Skin epidermis (tissue), 12 donors: ENCODE data around the gene NUMB.

Experiments used
- H3K27ac ChIP-seq, 21 experiments: fragments of 200-600 bp; sonication (generic) in 11 of 21; one replicate each; pipeline ENCODE4 v1.5.0; 2020; ENCODE audit warnings: mild to moderate bottlenecking in 3 of 21, inconsistent platforms in 2 of 21, moderate library complexity in 2 of 21
- H3K4me3 ChIP-seq, 7 experiments: fragments of 200-600 bp; sonication (generic) in 2 of 7; one replicate each; pipeline ENCODE4 v1.5.0; 2020; ENCODE audit warnings: inconsistent platforms in 2 of 7, mild to moderate bottlenecking in 2 of 7, moderate library complexity in 1 of 7

NUMB gene

GRCh38 chr14:73267474-73267873, 190.9 kb downstream of the NUMB start:
- Histone ChIP-seq H3K27ac (no peak overlapping the region), H3K4me3 (no peak overlapping the region)

DNA sequence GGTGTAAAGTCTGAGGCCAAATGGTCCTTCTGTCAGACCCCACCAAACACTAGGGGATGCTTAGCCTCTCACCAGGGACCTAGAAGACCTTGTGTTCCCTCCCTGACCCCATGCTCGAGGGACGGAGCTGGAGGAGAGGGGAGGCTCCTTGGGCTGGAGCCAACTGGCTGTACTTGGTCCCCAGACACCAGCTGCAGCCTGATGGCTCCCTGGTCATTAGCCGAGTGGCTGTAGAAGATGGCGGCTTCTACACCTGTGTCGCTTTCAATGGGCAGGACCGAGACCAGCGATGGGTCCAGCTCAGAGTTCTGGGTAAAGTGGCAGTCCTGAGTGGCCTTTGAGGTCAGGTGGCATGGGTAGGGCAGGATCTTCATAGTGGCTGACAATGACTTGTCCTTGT, 192.0 kb downstream of the NUMB start:
- H3K4me3 ChIP-seq = no peak overlapping the region
- H3K27ac ChIP-seq = no peak overlapping the region

DNA sequence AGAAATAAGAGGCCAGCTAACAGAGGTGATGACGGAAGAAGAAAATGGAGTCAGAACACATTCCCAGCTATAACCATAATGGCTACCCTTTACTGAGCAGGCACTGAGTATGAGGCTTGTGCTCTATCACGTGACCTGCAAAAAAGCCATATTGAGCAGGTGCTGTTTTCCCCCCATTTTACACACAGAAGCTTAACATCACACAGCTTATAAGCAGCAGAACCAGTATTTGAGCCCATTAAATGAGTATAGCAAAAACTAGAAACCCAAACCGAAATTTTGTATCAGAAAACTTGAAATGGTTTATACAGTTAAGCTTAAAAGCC, 192.7 kb downstream of the NUMB start:
- Histone ChIP-seq H3K4me3 (no peak overlapping the region), H3K27ac (no peak overlapping the region)

GRCh38 chr14:73264885-73265720, 193.2 kb downstream of the NUMB start:
- Histone ChIP-seq H3K27ac (no peak overlapping the region), H3K4me3 (no peak overlapping the region)

DNA sequence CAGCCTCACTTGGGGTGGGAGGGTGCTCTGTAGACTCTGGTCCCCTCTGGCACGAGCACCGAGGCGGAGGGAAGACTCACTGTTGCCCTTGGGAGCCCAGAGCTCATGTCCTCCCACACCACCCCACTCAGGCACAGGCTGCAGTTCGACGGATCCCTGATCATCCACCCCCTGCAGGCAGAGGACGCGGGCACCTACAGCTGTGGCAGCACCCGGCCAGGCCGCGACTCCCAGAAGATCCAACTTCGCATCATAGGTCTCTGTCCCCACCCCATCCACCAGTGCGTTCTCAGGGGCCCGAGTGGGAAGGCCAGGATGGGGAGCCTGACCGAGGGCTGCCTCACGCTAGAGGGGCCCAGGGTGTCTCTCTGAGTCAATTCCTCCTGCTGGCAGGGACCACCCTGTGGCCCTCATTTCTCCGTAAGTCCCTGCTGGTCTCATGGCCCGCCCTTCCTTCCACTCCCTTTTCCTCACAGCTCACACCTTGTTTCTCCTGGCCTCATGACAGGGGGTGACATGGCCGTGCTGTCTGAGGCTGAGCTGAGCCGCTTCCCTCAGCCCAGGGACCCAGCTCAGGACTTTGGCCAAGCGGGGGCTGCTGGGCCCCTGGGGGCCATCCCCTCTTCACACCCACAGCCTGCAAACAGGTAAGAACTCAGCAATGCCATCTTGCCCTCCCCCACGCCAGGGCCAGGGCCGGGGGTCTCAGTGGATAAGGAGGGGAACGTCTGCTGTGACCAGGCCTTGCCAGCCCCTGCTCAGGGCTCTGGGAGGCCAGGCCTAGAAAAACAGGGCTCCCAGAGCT, 194.1 kb downstream of the NUMB start:
- H3K4me3 ChIP-seq = no peak overlapping the region
- H3K27ac ChIP-seq = no peak overlapping the region

DNA sequence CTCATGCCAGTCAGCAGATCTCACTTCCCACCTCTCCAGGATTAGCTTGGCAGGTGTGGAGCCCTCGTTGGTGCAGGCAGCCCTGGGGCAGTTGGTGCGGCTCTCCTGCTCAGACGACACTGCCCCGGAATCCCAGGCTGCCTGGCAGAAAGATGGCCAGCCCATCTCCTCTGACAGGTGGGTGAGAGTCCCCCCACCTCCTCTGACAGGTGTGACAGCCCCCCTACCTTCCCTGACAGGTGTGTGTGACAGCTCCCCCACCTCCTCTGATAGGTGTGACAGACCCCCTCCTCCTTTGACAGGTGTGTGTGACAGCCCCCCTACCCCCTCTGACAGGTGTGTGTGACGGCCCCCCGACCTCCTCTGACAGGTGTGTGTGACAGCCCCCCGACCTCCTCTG, 194.7 kb downstream of the NUMB start:
- Histone ChIP-seq H3K27ac (no peak overlapping the region), H3K4me3 (no peak overlapping the region)

- no peak overlapping the region for H3K27ac ChIP-seq
- H3K4me3 ChIP-seq = no peak overlapping the region
These were observed 195.7 kb downstream of the NUMB start for GRCh38 chr14:73262427-73263183.

DNA sequence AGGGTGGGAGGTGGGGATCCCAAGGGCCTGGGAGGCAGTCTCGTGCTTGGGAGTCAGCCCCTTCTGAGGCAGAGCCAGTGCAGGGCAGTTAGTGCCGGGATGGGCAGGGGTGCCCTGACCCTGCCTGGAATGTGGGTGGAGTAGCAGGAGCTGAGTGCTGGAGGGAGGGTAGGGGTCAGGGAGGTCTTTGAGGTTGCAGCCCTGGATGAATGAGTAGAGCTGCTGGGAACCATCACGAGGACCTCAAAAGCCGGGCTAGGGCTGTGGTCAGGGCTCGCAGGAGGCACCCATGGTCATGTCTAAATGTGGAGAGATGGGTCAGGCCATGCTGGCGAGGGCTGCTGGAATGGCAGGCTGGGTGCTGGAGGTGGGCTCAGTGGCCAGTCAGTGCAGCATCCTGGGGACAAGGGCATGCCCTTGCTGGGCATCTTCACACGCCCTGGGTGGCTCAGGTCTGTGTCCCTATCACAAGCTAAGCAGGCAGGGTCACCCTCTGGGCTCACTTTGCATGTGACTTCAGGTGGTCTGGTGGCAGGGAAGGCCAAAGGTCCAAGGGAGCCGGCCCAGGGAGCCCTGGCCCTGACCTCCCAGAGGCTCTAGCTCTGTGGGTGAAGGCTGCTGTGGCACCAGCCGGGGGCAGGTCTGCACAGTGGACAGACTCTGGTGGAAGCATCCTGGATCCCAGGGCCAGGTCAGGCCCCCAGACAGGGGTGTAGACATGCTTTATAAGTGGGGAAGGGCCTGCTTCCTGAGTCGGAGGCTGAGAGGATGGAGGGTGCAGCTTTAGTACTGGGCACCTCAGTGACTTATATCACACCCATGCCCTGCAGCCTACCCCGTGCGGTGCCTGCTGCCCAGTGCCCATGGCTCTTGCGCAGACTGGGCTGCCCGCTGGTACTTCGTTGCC, 196.6 kb downstream of the NUMB start:
- no peak overlapping the region for H3K4me3 ChIP-seq
- H3K27ac ChIP-seq = no peak overlapping the region

DNA sequence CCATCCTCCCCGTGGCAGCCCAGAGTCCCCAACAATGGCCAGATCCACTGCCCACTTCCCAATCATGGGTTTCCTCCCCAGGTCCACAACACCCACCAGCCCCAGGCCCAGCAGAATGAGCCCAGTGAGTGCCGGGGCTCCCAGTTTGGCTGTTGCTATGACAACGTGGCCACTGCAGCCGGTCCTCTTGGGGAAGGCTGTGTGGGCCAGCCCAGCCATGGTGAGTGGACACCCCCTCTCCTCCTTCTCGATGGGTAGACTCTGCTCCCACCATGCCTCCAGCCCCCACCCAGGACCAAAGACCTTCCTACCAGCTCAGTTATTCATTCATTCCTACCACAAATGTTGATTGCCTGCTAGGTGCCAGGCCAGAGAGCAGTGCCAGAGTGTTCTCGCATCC, 197.3 kb downstream of the NUMB start:
- no peak overlapping the region for H3K4me3 ChIP-seq
- no peak overlapping the region for H3K27ac ChIP-seq

DNA sequence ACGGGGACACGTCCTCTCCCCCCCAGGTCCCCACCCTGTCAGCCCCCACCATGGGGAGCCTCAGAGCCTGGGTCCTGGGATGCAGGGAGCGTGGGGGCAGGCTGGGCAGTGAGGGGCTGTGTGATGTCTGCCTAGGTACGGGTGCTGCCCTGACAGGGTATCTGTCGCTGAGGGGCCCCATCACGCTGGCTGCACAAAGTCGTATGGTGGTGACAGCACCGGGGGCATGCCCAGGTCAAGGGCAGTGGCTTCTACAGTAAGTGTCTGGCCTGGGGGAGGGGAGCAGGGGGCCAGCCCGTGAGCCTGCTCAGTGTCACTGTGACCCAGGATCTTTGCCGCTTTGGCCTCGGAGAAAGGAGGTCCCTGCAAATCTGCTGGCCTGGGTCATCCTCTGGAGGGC, 197.8 kb downstream of the NUMB start:
- H3K27ac ChIP-seq = no peak overlapping the region
- H3K4me3 ChIP-seq = no peak overlapping the region

DNA sequence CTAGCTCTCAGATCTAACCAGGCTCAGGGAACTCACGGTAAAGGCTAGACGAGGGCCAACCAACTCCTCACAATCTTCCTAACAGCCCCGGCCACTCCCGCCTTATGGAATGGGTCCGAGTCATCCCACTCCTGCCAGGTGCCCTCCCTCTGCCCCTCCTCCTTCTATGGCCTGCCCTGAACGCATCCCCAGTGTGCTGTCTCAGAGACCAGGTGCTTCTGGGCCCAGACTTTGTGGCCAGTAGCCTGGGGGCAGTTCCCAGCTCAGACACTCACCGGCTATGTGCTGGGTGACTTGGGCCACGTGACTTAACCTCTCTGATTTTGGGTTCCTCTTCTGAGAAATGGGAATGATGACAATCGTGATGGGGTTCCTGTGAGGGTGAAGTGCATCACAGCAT, 198.5 kb downstream of the NUMB start:
- H3K4me3 ChIP-seq = no peak overlapping the region
- no peak overlapping the region for H3K27ac ChIP-seq

DNA sequence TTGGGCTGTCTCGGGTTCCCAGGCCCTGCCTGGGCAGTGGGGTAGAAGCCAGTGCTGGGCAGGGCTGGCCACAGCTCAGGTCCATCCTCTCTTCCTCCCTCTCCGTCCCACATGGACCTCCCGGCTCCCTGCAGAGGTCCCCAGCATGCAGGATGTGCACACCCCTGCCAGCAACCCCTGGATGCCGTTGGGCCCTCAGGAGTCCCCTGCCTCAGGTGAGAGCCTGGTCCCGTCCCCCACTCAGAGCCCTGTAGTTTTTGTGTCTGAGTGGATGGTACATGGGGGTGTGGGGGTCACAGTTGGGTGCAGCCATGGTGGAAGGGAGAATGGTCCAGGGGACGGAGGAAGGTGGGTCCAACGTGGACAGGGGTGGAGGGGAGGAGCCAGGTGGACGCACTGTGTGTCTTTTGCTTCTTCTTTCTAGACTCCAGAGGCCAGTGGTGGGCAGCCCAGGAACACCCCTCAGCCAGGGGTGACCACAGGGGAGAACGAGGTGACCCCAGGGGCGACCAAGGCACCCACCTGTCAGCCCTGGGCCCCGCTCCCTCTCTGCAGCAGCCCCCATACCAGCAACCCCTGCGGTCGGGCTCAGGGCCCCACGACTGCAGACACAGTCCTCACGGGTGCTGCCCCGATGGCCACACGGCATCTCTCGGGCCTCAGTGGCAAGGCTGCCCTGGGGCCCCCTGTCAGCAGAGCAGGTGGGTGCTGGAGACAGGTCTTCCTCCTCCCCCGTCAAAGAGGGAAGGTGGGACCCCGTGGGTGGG, 199.3 kb downstream of the NUMB start:
- Histone ChIP-seq H3K27ac (no peak overlapping the region), H3K4me3 (no peak overlapping the region)

GRCh38 chr14:73258076-73258475, 200.3 kb downstream of the NUMB start:
- H3K4me3 ChIP-seq = no peak overlapping the region

DNA sequence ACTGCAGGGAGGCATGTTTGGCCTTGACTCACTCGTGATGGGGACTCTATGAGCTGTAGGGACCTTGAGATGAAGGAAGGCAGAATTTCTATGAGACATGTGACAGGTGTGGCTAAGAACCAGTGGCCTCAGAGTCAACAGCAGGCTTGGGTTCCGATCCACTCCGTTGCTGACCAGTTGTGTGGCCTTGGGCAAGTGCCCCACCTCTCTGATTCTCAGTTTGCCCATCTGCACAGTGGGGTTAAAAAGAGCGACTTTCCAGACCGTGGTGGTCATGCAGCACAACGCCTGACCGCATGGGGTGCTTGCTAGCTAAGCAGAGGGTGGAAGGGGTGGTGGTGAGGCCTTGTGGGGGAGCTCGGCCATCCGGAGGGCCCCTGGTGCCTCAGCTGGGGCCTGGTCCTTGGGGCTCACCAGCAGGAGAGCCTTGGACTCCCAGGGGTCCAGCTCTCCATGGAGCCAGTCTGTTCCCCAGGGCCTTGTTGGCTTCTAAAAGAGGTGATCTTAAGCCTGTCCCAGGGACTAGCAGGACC, 202.6 kb downstream of the NUMB start:
- H3K27ac ChIP-seq = no peak overlapping the region
- no peak overlapping the region for H3K4me3 ChIP-seq

More at GRCh38 chr14:73258076-73258475, 200.3 kb downstream of the NUMB start:
- H3K27ac ChIP-seq = no peak overlapping the region

GRCh38 chr14:73255005-73255400, 203.3 kb downstream of the NUMB start:
- H3K4me3 ChIP-seq = no peak overlapping the region
- H3K27ac ChIP-seq = no peak overlapping the region

DNA sequence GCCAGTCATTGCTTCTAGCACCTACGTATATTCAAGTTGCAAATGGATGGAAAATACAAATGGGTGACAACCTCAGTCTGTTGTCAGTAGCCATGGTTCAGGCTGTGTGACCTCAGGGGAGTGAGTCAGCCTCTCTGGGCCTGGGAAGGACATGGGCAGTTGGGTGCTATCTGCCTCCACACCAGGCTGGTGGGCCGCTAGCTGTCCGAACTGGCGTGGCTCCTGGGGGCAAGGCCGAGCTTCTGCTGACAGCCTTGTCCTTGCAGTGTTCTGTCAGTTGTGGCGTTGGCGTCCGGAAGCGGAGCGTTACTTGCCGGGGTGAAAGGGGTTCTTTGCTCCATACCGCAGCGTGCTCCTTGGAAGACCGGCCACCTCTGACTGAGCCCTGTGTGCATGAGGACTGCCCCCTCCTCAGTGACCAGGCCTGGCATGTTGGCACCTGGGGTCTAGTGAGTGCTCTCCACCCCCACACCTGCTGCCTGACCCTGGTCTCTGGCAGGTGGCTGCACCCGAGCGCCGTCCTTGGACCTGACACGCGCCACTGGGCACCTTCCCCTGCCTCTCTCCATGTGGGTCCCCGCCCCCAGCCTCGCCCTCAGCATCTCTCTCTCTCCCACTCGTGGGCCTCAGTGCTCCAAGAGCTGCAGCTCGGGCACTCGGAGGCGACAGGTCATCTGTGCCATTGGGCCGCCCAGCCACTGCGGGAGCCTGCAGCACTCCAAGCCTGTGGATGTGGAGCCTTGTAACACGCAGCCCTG, 203.9 kb downstream of the NUMB start:
- H3K27ac ChIP-seq = no peak overlapping the region
- H3K4me3 ChIP-seq = no peak overlapping the region

GRCh38 chr14:73253721-73254120, 204.6 kb downstream of the NUMB start:
- Histone ChIP-seq H3K4me3 (no peak overlapping the region), H3K27ac (no peak overlapping the region)

GRCh38 chr14:73253323-73253610, 205.1 kb downstream of the NUMB start:
- no peak overlapping the region for H3K4me3 ChIP-seq

More at GRCh38 chr14:73253323-73253610, 205.1 kb downstream of the NUMB start:
- no peak overlapping the region for H3K27ac ChIP-seq
